HG03280 (cell line): Measurements from ENCODE around the gene VPS33A.

Source experiments
- ATAC-seq: cut with Tn5 transposase; IDR thresholded peaks from one replicate; pipeline ENCODE4 v1.9.1; 2021; ENCODE audit warnings: mild to moderate bottlenecking, moderate library complexity; ENCODE audit not compliant: unreplicated experiment

VPS33A gene

GRCh38 chr12:122184517-122184916 lies 81.8 kb downstream of the VPS33A start:
- no peak for ATAC-seq

GRCh38 chr12:122183588-122183940 lies 82.7 kb downstream of the VPS33A start:
- ATAC-seq: no peak

- ATAC-seq: no peak
Measured at GRCh38 chr12:122182887-122183587, 83.3 kb downstream of the VPS33A start, which contains the start of gene LRRC43. Gene LRRC43, plus strand, starts transcription at chr12:122183123. Its CDS starts 22 bp downstream, at chr12:122183145.
